Kidney epithelial cell (primary cell): ENCODE results near the gene ZFYVE16. TPM values are rescaled to one million over a fixed set of nuclear protein-coding genes. Genes with fewer than 3 reads are reported as not detected.

Source experiments
- DNase-seq: peaks from one replicate; pipeline ENCODE4 v3.0.0-alpha.2; 2010; ENCODE audit warnings: low read depth
- H3K27me3 ChIP-seq: 2 replicates; pipeline ENCODE4 v1.6.0; 2011; ENCODE audit warnings: low read length; ENCODE audit not compliant: control insufficient read depth, insufficient read depth
- H3K36me3 ChIP-seq: 2 replicates; pipeline ENCODE4 v1.5.1; 2011; ENCODE audit warnings: low read length; ENCODE audit not compliant: control insufficient read depth, insufficient read depth
- H3K4me3 ChIP-seq: 2 replicates; pipeline ENCODE4 v1.5.1; 2011; ENCODE audit warnings: low read depth, mild to moderate bottlenecking, control low read depth, low read length
- total RNA-seq: library from RNA; depleted of rRNA; stranded (reverse); fragments of >200 nt; gene quantifications from 2 replicates; pipeline ENCODE4 v1.2.3, GENCODE V29; 2015
- TF ChIP-seq, protein P1 (sequence below): IDR thresholded peaks from 2 replicates; pipeline ENCODE4 v1.5.1; 2011; ENCODE audit warnings: mild to moderate bottlenecking, moderate library complexity, low read length, control low read depth, inconsistent platforms; ENCODE audit not compliant: insufficient read depth, poor library complexity, severe bottlenecking

The ZFYVE16 gene
- total RNA-seq, 1 donor from 2014 or later, result 26.0 TPM

DNA sequence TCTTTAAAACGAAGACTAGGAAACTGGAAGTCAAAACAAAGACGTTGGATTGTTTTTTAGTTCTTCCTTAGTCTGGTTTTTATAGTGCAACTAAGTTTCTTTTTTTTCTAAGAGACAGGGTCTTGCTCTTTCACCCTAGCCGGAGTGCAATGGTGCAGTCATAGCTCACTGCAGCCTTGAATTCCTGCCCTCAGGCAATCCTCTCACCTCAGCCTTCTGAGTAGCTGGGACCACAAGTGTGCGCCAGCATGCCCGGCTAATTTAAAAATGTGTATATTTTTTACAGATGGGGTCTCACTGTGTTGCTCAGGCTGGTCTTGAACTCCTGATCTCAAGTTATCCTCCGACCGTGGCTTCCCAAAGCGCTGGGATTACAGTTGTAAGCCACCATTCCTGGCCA, 27.6 kb downstream of the ZFYVE16 start:
- Histone ChIP-seq H3K4me3 (no peak overlapping the region), H3K27me3 (no peaks in the 10 kb centered on the region), H3K36me3 (no peaks in the 10 kb centered on the region)
- TF ChIP-seq, protein P1, sequence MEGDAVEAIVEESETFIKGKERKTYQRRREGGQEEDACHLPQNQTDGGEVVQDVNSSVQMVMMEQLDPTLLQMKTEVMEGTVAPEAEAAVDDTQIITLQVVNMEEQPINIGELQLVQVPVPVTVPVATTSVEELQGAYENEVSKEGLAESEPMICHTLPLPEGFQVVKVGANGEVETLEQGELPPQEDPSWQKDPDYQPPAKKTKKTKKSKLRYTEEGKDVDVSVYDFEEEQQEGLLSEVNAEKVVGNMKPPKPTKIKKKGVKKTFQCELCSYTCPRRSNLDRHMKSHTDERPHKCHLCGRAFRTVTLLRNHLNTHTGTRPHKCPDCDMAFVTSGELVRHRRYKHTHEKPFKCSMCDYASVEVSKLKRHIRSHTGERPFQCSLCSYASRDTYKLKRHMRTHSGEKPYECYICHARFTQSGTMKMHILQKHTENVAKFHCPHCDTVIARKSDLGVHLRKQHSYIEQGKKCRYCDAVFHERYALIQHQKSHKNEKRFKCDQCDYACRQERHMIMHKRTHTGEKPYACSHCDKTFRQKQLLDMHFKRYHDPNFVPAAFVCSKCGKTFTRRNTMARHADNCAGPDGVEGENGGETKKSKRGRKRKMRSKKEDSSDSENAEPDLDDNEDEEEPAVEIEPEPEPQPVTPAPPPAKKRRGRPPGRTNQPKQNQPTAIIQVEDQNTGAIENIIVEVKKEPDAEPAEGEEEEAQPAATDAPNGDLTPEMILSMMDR, result no peak
- DNase-seq, result no peak

DNA sequence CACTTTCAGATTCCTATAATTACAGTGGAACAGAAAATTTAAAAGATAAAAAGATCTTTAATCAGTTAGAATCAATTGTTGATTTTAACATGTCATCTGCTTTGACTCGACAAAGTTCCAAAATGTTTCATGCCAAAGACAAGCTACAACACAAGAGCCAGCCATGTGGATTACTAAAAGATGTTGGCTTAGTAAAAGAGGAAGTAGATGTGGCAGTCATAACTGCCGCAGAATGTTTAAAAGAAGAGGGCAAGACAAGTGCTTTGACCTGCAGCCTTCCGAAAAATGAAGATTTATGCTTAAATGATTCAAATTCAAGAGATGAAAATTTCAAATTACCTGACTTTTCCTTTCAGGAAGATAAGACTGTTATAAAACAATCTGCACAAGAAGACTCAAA, 29.5 kb downstream of the ZFYVE16 start:
- H3K36me3 ChIP-seq, result no peaks in the 10 kb centered on the region

DNA sequence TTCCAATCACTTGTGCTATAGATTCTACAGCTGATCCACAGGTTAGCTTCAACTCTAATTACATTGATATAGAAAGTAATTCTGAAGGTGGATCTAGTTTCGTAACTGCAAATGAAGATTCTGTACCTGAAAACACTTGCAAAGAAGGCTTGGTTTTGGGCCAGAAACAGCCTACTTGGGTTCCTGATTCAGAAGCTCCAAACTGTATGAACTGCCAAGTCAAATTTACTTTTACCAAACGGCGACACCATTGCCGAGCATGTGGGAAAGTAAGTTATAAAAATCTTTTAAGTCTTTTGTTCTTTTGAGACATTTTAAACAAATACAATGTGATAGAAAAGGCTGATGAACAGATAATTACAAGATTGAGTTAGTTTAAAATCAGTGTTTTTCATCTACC, 30.9 kb downstream of the ZFYVE16 start:
- Histone ChIP-seq H3K27me3 (no peaks in the 10 kb centered on the region), H3K36me3 (no peaks in the 10 kb centered on the region), H3K4me3 (no peak overlapping the region)
- no peak for DNase-seq
- TF ChIP-seq, protein P1, result no peak

More for the DNA sequence above, 29.5 kb downstream of the ZFYVE16 start:
- Histone ChIP-seq H3K27me3 (no peaks in the 10 kb centered on the region), H3K4me3 (no peak overlapping the region)
- DNase-seq, result no peak
- TF ChIP-seq, protein P1, result no peak

DNA sequence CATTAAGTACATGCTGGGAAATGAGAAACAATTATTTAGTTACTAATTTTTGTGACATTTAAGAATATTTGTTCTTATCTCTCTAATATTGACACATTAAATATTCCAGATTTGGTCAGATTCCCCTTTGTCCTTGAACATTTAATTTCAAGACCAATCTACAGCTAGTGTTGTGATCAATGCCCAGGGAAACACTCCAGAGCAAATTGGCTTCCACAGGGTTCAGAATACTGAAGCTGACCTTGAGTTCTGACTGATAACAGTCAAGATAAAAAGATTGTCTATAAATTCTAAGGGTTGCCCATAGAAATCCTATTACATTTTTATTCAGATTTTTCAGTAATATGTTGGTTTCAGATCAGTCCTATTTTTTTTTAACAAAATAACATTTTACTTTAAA, 31.3 kb downstream of the ZFYVE16 start:
- no peaks in the 10 kb centered on the region for H3K36me3 ChIP-seq
- no peak for DNase-seq
- no peaks in the 10 kb centered on the region for H3K27me3 ChIP-seq
- TF ChIP-seq, protein P1, result no peak
- H3K4me3 ChIP-seq, result no peak overlapping the region

DNA sequence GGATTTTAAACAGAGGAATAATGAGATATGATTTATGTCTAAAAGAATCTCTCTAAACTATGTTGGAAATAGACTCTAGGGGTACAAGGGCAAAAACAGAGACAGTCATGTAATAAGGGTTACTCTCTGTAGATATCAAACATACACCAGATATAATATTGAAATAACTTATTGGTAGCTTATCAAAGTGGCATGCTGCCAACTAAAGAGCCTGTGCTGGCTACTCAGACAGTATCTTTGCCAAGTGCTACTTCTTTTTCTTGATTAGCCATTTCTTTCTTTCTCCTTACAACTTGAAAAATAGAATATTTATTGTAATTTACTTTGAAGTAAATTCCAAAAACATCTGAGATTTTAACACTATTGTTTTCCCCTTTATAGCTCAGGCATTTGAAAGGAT, 34.9 kb downstream of the ZFYVE16 start:
- DNase-seq, result no peak
- TF ChIP-seq, protein P1, result no peak
- Histone ChIP-seq H3K4me3 (no peak overlapping the region), H3K27me3 (no peaks in the 10 kb centered on the region), H3K36me3 (no peaks in the 10 kb centered on the region)

DNA sequence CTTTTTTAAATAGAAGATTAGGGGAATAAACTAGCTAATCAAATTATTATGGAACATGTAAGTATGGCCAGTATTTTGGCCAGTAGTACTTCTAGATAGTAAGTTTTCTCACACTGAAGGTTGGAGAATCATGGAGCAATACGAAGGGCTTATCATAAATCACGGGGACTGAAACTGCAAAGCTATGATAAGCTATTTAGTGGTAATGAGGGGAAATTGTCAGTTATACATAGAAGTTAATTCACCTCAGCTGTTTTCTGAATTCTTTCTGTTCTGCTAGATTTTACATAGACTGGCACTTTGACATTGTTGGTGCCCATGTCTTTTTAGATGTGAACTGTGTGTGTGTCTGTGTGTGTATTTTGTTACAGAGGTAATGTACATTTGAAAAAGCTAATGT, 45.5 kb downstream of the ZFYVE16 start:
- TF ChIP-seq, protein P1, result no peak
- no peak overlapping the region for H3K4me3 ChIP-seq
- no peaks in the 10 kb centered on the region for H3K36me3 ChIP-seq
- no peaks in the 10 kb centered on the region for H3K27me3 ChIP-seq
- DNase-seq, result no peak
